Stromal cell of bone marrow (primary cell): ENCODE results near the gene FRK.
"Not testable (repeated sequence)": the region's sequence is repeated elsewhere in the genome, so short reads cannot be mapped to it uniquely, and the experiment has no call there.

Experiments used
- DNase-seq: peaks from one replicate; pipeline ENCODE4 v3.0.0-alpha.2; 2012; ENCODE audit warnings: low read depth

FRK gene

GRCh38 chr6:116004841-116005815, 55.6 kb downstream of the FRK start:
- DNase-seq = peak; percentile 31

GRCh38 chr6:116003668-116004067, 57.0 kb downstream of the FRK start:
- DNase-seq = no peak

- no peak for DNase-seq
Observed at GRCh38 chr6:116002756-116003155, 57.9 kb downstream of the FRK start.

- no peak for DNase-seq
Observed at GRCh38 chr6:115999235-115999634, 61.5 kb downstream of the FRK start.

DNA sequence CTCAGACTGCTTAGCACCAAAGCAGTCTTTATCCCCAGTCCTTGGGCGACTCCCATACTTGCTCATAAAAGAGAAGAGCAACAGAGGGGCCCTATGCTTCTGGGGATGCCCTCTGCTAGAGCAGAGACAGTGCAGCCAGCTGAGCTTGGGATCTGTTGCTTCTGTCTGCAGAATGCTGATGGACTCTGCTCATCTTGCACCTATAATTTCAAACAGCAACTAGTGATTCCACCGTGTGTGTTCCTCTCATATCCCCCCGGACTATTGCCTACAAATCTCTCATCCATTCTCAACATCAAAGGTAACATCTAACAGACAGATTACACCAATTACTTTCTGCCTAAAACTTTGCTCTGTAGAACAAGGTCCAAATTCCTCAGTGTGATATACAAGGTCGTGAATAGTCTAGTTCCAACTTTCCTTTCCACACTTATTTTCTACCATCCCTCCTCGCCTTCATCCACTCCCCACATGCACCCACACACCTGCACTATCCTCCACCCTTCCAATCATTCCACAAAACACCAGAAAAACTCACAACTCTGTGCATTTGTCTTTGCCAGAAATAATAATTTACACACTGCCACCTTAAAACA, 62.6 kb downstream of the FRK start:
- no peak for DNase-seq

DNA sequence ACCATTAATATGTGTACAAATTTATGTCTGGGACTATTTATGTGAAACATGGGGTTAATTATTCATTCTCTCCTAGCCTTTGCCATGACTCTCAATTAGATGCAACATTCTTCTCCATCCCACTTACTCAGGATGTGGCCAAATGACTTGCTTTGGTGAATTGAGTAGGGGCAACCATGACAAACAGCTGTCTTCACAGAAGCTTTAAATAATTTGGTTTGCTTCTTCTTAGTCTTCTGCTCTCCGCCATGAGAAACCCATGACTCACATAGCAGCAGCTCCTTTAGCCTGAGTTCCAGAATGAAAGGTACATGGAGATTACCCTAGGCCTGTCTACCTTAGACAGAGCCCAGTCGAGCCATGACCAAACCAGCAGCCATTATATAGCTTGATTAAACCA, 74.7 kb downstream of the FRK start:
- DNase-seq = no peak

DNA sequence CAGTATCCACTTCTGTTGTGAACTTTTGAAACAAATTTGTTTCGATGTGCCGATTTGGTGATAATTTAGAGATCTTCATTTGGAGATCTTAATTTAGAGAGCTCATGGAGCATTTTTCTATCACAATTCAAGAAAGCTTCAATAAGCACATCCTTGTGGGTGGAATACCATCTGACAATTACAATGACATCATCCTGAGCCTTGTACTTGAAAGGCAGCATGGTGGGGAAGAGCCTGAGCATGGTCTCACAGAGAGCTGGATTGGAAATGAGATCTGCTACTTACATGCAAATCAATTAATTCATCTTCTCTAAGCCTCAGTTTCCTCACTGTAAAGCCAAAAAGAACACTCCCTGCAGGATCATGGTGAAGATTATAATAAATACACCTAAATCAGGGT, 75.9 kb downstream of the FRK start:
- DNase-seq = no peak

GRCh38 chr6:115983998-115984397, 76.7 kb downstream of the FRK start:
- no peak for DNase-seq

DNA sequence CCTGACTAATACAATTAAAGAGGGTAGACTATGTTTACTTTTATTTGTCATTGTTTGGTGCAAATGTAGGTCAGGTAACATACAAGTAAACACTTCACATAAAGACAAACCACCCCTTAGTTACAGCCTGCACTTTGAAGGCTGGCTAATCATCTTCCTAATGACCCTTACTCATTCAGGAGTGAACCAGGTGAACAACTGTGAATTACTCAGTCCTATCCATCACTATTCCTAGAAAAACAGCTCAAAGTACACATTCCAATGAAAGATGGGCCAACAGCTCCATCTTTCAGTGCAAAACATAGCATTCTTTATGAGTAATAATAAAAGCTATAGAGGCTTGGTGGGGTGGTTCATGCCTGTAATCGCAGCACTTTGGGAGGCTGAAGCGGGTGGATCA, 78.2 kb downstream of the FRK start:
- no peak for DNase-seq

- no peak for DNase-seq
Observed at GRCh38 chr6:115977220-115977619, 83.5 kb downstream of the FRK start.

DNA sequence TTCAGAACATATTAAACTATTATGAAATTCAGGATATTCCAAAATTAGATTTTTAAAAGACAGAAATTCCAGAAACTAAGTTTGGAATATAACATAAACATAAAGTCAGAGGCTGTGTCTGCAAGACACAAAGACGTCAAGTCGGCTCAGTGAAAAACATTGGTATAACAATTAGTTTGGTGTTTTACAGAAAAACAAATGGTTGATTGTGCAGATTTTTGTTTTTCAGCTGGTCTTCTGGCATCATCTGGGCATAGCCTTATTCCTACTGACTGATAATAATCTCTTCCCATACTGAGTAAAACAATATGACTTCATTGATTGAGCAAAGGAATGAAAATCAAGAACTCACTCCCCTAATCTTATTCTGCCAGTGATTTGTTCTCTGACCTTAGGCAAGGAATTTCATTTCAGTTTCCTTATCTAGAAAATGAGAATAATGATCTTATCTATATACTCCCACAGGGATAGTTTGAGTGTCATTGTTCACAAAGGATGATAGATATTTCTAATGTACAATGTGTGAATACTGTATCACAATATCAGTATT, 84.3 kb downstream of the FRK start:
- DNase-seq = no peak

DNA sequence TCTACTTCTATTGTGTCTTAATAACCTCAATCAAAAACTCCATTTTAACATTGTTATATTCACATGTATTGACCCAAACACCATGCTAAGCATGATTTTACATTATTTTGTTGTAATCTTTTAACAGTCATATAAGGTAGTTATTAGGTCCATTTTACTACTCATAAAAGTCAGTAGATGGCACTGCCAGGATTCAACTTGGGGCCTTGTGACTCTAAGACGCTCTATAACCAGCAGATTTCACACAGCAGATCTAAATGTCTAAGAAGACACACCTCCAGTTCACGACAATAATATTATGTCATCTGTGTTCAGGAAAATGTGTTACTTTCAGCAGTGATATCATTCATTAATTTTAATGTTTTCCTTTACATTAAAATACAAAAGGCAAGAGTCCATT, 88.0 kb downstream of the FRK start:
- no peak for DNase-seq

DNA sequence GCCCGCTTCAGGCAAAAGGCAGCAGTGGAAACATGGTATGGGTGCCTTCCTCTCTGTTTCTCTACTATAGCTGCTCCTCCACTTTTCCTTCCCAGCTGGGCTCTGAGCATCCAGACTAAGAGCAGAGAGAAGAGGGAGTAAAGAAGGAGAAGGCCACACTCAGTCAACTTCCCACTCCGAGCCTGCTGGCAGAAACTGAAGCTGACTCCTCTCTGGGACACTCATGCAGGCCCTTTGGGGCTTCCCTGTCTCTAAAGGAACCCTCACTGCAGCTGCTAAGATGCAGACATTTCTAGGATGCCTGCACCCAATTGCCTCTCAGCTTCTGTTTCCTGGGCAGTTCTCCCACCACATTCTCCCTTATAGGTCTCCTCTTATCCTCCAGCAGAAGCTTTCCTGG, 88.9 kb downstream of the FRK start:
- no peak for DNase-seq

DNA sequence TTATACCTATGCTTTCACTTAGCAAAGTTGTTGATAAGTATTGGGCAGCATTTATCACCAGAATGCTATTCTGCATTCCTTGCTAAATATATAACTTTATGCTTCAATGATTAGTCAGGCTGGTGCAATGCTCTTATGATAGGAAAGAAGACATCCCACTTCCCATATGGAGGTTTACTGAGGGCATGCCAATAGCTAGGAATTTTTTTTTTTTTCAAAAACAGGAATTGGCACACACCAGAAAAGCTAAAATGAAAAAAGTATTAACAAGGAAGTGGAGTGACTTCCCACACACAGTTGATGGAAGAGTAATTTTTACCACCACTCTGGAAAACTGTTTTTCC, 90.8 kb downstream of the FRK start:
- no peak for DNase-seq

- no peak for DNase-seq
Observed at GRCh38 chr6:115969207-115969929, 91.3 kb downstream of the FRK start.

GRCh38 chr6:115960286-115960685, 100.4 kb downstream of the FRK start:
- not testable (repeated sequence) for DNase-seq

GRCh38 chr6:115958958-115959357, 101.7 kb downstream of the FRK start:
- DNase-seq = no peak

DNA sequence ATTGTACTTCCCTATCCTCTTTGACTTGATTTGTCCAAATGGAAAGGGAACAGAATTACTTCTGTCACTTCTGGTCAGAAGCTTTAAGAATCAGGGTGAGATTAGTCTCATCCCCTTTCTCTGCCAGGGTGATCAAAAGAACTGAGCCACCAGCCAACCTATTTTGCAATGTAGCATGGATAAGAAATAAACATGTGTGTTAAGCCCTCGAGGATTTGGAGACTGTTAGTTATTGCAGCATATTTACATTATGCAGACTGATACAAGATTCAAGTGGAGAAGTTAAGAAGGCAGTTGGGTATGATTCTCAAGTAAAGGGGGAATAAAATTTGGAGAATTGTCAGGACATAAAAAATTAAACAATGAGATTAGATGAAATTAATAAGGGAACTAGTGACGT, 106.0 kb downstream of the FRK start:
- no peak for DNase-seq

DNA sequence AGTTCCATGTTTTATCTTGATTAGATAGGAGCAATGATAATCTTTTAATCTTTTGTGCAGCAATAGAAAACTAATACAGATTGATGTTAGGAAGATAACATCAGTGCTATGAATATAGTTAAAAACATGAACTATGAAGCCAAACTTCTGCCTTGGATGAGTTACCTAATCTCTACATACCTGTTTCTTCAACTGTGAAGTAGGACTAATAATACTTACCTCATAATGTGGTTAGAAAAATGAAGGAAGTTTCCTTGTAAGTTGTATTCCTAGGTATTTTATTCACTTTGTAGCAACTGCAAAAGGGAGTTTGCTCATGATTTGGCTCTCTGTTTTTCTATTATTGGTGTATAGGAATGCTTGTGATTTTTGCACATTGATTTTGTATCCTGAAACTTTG, 111.9 kb downstream of the FRK start:
- DNase-seq = no peak

DNA sequence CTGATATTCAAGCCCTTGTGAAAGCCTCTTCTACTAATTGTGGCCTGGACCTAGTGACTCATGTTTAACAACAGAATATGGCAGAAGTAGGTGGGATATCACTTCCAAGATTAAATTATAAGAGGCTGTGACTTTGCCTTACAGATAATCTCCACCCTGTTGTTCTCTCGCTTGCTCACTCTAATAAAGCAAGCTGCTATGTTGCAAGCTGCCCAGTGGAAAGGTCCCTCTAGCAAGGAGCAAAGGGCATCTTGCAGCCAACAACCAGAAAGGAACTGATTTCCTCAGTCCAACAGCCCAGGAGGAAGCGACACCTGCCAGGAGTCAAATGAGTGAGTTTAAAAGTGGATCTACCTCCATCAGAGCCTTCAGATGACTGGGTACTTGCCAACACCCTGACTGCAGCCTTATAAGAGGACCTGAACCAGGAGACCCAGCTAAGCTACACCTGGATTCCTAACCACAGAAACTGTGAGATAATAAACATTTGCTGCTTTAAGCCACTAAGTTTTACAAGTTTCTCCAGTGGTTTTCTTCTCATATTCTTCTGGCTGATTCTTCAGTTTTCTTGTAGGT, 112.6 kb downstream of the FRK start:
- no peak for DNase-seq

DNA sequence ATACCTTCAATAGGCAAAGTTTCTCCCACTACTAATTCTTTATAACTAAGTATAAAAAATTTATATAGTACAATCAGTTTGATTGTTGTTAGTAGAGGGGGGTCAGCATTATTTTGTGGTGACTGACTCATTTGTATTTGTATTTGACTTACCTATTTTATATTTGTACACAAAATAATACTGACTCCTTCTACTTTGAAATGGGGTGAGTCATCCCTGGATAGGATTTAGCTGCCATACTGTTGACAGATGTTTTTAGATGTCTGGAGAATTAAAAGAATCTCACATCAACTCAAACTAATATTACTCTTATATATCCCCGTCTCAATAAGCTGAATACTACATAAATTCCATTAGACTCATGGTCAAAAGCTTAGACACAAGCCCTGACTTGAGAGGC, 114.9 kb downstream of the FRK start:
- DNase-seq = no peak

GRCh38 chr6:115945306-115945705, 115.4 kb downstream of the FRK start:
- DNase-seq = no peak
